HS-27A (cell line): ENCODE data around the gene PPCDC.

Source experiments
- DNase-seq: peaks from one replicate; pipeline ENCODE4 v3.0.0-alpha.2; 2012; ENCODE audit warnings: low read depth, missing footprints

The PPCDC gene, protein sequence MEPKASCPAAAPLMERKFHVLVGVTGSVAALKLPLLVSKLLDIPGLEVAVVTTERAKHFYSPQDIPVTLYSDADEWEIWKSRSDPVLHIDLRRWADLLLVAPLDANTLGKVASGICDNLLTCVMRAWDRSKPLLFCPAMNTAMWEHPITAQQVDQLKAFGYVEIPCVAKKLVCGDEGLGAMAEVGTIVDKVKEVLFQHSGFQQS

DNA sequence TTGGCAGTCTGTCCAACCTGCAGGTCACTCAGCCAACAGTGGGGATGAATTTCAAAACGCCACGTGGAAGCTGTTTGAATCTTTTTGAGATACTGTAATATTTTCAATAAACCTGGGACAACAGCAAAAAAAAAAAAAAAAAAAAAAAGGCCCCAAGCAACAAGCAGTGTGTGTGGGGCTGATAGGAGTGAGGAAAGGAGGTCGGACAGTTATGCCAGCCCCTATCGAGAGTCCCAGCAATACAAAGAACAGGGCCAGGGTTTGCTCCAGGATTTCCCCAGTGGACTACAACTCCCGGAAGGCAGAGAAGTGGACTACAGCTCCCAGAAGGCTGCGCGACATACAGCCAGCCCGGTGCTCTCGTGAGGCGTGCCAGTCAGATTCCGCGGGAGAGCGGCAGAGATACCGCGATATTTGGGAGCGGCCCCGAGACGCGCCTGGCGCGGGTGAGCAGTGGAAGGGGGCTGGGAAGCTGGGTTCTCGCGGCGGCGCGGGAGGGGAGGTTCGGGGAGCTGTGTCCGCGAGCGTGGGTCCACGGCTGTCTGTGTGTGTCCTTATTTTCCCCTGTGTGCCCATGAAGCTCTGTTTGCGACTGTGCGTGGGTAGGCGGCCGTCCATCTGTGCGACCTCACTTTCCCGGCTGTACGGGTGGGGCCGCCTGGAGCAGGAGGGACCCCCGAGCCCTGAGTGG is at the start of gene PPCDC:
Gene PPCDC (plus strand): TSS at position 410 of the 691 bp plus-strand sequence. CDS start 4,729 bp downstream, outside the sequence.
- DNase-seq, result peak; percentile 96

DNA sequence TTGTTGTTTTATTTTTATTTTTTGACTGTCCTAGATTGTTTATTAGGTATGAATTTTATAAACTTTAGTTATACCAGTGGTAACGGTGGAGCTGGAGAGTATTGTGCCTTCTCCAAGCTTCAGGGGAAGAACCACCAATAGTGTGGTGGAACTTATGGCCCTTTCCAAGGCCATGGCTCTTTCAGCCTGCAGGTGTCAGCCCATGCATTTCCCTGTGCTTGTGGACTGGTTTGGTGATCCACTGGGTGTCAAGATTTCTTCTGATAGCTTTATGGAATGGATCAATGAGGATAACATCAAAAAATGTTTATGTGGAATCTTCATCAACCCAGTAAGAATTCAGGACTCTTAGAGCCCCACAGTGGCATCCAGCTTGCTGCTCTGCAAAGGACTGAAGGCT is 47.2 kb upstream of the PPCDC start:
- DNase-seq, result no peak

- no peak for DNase-seq
These were observed 45.8 kb upstream of the PPCDC start for GRCh38 chr15:74977599-74977998.

GRCh38 chr15:74978077-74978476 is 45.3 kb upstream of the PPCDC start:
- DNase-seq, result no peak

GRCh38 chr15:74978503-74978902 is 44.9 kb upstream of the PPCDC start:
- DNase-seq, result no peak

- no peak for DNase-seq
These were observed 41.2 kb upstream of the PPCDC start for GRCh38 chr15:74982183-74982582.

GRCh38 chr15:74983725-74984231 is 39.6 kb upstream of the PPCDC start:
- no peak for DNase-seq

DNA sequence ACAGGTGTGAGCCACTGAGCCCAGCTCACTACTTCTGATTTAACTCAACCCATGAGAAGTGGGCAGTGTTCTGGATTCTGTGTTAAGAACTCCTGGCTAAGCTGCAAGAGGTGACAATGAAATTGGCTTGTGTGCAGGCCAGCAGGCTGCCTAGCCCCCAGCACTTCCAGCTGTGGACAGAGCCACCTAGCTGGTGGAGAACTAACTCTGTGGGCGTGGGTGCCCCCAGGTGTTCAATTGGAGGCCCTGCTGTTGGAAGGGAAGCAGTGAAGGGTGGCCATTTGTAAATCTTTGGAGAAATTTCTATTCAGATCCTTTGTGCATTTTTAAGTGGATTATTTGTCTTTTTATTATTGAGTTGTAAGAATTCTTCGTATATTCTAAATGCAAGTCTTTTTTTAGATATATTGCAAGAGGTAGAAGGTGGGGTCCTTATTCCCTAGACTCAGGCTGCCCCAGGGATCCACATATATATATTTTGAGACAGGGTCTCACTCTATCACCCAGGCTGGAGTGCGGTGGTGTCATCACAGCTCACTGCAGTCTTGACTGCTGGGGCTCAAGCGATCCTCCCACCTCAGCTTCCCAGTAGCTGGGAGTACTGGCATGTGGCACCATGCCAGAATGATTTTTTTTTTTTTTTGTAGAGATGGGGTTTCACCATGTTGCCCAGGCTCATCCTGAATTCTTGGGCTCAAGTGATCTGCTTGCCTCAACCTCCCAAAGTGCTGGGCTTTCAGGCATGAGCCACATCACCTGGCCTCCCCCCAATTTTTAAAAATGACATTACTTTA is 35.2 kb upstream of the PPCDC start:
- DNase-seq, result peak; percentile 29

- DNase-seq, result no peak
These were observed 33.9 kb upstream of the PPCDC start for GRCh38 chr15:74989527-74989926.

GRCh38 chr15:74992619-74993018 is 30.8 kb upstream of the PPCDC start:
- DNase-seq, result no peak

DNA sequence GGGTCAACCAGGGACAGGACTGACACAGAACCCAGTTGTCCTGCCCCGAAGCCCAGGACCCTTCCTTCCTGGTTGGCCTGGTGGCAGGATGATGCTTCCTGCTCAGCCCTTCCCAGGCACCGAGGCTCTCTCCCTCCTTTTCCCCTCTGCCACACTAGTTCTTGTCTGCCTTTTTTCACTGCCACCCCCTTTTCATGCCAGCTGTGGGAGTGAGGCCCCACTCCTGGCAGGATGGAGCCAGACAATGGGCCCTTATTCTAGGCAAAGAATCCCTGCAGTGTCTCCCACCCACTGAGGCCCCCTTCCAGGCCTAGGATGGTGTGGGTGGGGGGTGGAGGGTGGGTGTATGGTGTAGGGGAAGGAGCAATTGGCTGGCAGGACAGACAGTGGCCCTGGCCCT is 29.2 kb upstream of the PPCDC start:
- DNase-seq, result no peak

GRCh38 chr15:74994685-74995084 is 28.7 kb upstream of the PPCDC start:
- DNase-seq, result no peak

DNA sequence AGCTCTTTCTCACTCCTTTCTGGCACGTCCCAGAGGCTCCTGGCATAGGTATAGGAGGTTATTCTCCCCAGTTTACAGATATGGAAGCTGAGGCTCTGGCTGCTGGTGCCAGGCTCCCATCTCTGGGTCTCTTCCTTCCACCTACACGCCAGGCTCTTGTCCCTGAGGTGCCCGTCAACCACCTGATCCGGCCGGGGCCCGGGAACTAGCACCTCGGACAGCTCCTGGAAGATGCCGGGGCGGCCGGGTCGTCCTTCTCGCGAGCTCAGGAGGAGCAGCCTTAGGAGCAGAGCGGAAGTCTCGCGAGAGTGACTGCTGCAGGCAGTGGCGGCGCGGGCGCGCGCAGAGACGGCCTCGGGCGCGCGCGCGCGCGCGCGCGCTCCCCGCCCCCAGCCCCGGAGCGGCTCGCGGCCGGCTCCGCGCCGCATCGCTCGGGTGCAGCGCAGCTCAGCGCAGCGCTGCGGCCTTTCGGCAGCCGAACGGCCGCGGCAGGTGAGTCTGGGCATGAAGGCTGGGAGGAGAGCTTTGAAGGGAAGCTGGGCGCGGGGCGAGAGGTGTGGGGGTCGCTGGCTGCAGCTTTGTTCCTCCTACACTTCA is 28.1 kb upstream of the PPCDC start, which contains the start of gene SCAMP5:
Gene SCAMP5 (plus strand): TSS at position 382 of the 597 bp plus-strand sequence. CDS start 16,277 bp downstream, outside the sequence.
- peak; percentile 51 for DNase-seq

DNA sequence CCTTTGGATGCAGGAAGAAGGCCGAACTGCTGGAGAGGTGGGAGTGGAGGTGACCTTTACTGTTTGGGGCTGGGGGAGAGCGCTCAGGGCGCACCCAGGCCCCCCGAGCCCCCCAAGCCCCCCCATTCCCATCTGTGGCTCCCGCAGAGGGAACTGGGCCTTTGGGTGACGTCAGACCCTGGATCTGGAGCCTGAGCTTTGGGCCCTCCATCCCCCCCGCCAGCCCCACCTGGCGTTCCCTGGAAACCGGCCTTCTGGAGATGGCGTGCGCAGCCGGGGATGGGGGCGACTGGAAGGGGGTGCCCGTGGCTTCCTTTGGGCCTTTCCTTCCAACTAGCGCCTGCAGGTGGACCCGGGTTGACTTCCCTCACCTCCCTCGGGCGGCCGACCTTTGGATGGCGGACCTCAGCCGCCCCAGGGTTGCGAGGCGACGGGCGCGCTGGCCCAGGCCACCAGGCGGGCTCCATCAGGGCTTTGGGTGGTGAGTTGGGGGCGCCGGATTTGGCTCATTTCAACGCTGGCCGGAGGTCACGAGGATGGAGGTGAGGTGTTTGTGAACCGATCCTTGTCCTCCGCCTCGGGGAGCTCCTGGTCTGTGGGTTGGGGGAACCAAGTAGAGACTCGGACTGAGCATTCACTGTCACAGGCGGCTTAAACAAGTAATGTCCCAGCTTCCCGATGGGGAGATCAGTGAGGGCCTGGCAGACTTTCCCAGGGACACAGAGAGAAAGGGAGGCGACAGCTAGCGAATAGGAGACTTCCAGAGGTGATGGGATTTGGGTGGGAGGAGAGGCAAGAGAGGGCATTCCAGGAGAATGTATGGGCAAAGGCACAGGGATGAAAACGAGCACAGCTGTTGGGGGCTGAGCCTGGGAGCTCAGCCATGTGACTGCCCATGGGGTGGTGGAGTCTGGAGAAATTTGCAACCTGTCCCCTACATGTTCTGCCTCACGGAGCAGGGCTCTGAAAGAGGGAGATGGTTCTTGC is 27.3 kb upstream of the PPCDC start:
- no peak for DNase-seq

- no peak for DNase-seq
These were observed 26.2 kb upstream of the PPCDC start for GRCh38 chr15:74997141-74997540.

DNA sequence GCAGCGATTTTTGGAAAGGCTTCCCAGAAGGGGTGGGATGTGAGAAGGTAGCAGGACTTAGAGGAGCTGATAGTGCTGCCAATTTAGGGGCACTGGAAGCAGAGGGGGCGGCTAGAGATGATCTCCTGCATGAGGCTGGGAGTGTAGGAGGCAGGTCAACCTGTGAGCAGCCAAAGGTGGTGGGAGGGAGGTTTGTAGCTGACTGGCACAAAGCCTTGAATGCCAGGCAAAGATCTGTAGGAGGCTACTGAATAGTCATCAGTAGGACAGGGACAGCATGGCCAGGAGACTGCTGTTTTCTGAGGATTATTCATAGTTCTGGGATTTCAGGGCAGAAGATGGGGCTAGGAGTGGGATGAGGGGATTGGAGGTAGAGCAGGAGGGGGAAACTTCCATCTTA is 25.8 kb upstream of the PPCDC start:
- no peak for DNase-seq

DNA sequence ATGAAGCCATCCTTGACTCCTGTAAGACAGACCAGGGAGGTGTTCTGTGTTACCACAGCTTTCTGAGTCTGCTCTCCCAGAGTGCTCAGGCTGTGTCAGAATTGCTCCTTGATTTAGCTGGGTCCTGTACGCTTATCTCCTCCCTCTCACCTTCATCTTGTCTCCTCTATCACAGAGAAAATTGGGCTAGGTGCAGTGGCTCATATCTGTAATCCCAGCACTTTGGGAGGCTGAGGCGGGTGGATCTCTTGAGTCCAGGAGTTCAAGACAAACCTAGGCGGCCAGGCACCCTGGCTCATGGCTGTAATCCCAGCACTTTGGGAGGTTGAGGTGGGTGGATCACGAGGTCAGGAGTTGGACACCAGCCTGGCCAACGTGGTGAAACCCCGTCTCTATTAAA is 22.1 kb upstream of the PPCDC start:
- DNase-seq, result no peak

DNA sequence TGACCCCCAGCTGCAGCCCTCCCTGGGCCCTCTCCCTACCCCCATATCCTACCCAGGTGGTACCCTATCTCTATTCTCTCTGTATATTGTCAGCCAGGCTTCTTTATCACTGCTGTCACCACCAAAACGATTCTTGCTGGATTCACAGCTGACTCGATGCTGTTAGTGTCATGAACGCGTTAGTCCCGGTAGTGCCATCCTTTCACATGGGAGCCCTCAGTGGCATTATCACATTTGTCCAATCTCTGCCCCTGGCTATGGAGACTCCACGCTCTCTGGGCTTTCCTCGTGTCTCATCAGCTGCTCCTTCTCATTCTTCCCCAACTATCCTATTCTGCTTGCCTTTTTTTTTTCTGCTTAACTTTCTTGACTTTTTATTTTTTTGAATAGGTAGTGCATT is 21.0 kb upstream of the PPCDC start:
- DNase-seq, result no peak

DNA sequence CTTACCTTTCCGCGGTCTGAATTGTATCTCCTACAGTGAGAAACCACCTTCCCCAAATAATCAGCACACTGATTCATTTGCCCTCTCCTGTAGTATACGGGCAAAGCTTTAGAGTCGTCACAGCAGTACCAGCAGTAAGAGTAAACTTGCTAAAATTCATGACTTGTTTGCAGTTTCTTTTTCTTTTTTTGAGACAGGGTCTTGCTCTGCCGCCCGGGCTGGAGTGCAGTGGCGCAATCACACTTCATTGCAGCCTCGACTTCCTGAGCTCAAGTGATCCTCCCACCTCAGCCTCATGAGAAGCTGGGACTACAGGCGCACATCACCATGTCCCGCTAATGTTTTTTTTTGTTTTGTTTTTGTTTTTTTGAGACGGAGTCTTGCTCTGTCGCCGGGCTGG is 16.2 kb upstream of the PPCDC start:
- no peak for DNase-seq

- DNase-seq, result no peak
These were observed 15.2 kb upstream of the PPCDC start for GRCh38 chr15:75008221-75008625.
